Fibroblast of lung (primary cell): Measurements from ENCODE around the gene S1PR1.

Experiments
- CTCF ChIP-seq, 2 donors: IDR thresholded peaks in 1 of 2; conservative IDR thresholded peaks in 1 of 2; 1 replicate in 1 of 2; 2 replicates in 1 of 2; pipeline ENCODE4 v1.5.1; 2011 to 2012; ENCODE audit warnings: low read length in 2 of 2, control low read depth in 1 of 2, inconsistent platforms in 1 of 2, low read depth in 1 of 2, mild to moderate bottlenecking in 1 of 2
- EZH2 ChIP-seq: IDR thresholded peaks from 2 replicates; pipeline ENCODE4 v1.5.1; 2012; ENCODE audit warnings: low read length, control low read depth, mild to moderate bottlenecking; ENCODE audit errors: missing control alignments

GRCh38 chr1:101187297-101187696, 49.5 kb upstream of the S1PR1 start:
- TF ChIP-seq CTCF (conservative IDR thresholded peaks at IDR 0.05 in 1 of 2, IDR thresholded peaks at IDR 0.05 in 1 of 2; ENCODE audit: low read depth in 1 of 2, low read length in 2 of 2), result no peak
- TF ChIP-seq EZH2, result no peak
